Measurements from ENCODE around the gene RPIA.

Gene RPIA

GRCh38 chr2:88720399-88720798 lies 28.9 kb downstream of the RPIA start:
- no peak for FAIRE-seq
- TF ChIP-seq SPI1 (IDR thresholded peaks at IDR 0.05; ENCODE audit: low read depth, low read length) (no peak), PAX5 (IDR thresholded peaks at IDR 0.05; ENCODE audit: insufficient read depth, low read length, severe bottlenecking) (no peak), POLR2A (IDR thresholded peaks at IDR 0.05; ENCODE audit: low read depth, low read length) (no peak), POLR2AphosphoS5 (IDR thresholded peaks at IDR 0.05; ENCODE audit: low read depth, low read length) (no peak), POU2F2 (IDR thresholded peaks at IDR 0.05; ENCODE audit: low read depth, low read length) (no peak), TAF1 (IDR thresholded peaks at IDR 0.05; ENCODE audit: low read depth, low read length) (no peak)
- no peak for DNase-seq (ENCODE audit: insufficient read length, low spot score)

- TF ChIP-seq SPI1 (IDR thresholded peaks at IDR 0.05; ENCODE audit: low read depth, low read length) = no peak
- no peak for TF ChIP-seq POLR2AphosphoS5 (IDR thresholded peaks at IDR 0.05; ENCODE audit: low read depth, low read length)
- TF ChIP-seq POU2F2 (IDR thresholded peaks at IDR 0.05; ENCODE audit: low read depth, low read length) = no peak
- no peak for TF ChIP-seq TAF1 (IDR thresholded peaks at IDR 0.05; ENCODE audit: low read depth, low read length)
- TF ChIP-seq PAX5 (IDR thresholded peaks at IDR 0.05; ENCODE audit: insufficient read depth, low read length, severe bottlenecking) = no peak
- TF ChIP-seq POLR2A (IDR thresholded peaks at IDR 0.05; ENCODE audit: low read depth, low read length) = no peak
- no peak for FAIRE-seq
- no peak for DNase-seq (ENCODE audit: insufficient read length, low spot score)
Measured at GRCh38 chr2:88721268-88721667, 29.8 kb downstream of the RPIA start.

GRCh38 chr2:88724643-88725332 lies 33.3 kb downstream of the RPIA start:
- no peak for TF ChIP-seq POLR2A (IDR thresholded peaks at IDR 0.05; ENCODE audit: low read depth, low read length)
- TF ChIP-seq POLR2AphosphoS5 (IDR thresholded peaks at IDR 0.05; ENCODE audit: low read depth, low read length) = no peak
- TF ChIP-seq SPI1 (IDR thresholded peaks at IDR 0.05; ENCODE audit: low read depth, low read length) = no peak
- no peak for TF ChIP-seq TAF1 (IDR thresholded peaks at IDR 0.05; ENCODE audit: low read depth, low read length)
- TF ChIP-seq POU2F2 (IDR thresholded peaks at IDR 0.05; ENCODE audit: low read depth, low read length) = no peak
- TF ChIP-seq PAX5 (IDR thresholded peaks at IDR 0.05; ENCODE audit: insufficient read depth, low read length, severe bottlenecking) = no peak
- DNase-seq (ENCODE audit: insufficient read length, low spot score) (no peak), FAIRE-seq (no peak)

- DNase-seq (ENCODE audit: insufficient read length, low spot score) (no peak), FAIRE-seq (no peak)
- TF ChIP-seq SPI1 (IDR thresholded peaks at IDR 0.05; ENCODE audit: low read depth, low read length) (peak; percentile 44), TAF1 (IDR thresholded peaks at IDR 0.05; ENCODE audit: low read depth, low read length) (no peak)
Measured at GRCh38 chr2:88729061-88729745, 37.7 kb downstream of the RPIA start.

- TF ChIP-seq TAF1 (IDR thresholded peaks at IDR 0.05; ENCODE audit: low read depth, low read length) = no peak
- TF ChIP-seq SPI1 (IDR thresholded peaks at IDR 0.05; ENCODE audit: low read depth, low read length) = no peak
- no peak for TF ChIP-seq POU2F2 (IDR thresholded peaks at IDR 0.05; ENCODE audit: low read depth, low read length)
- TF ChIP-seq POLR2A (IDR thresholded peaks at IDR 0.05; ENCODE audit: low read depth, low read length) = no peak
- no peak for TF ChIP-seq POLR2AphosphoS5 (IDR thresholded peaks at IDR 0.05; ENCODE audit: low read depth, low read length)
- no peak for TF ChIP-seq PAX5 (IDR thresholded peaks at IDR 0.05; ENCODE audit: insufficient read depth, low read length, severe bottlenecking)
- FAIRE-seq (no peak), DNase-seq (ENCODE audit: insufficient read length, low spot score) (no peak)
Measured at GRCh38 chr2:88733155-88733902, 41.9 kb downstream of the RPIA start.

GRCh38 chr2:88735133-88735532 lies 43.7 kb downstream of the RPIA start:
- FAIRE-seq (no peak), DNase-seq (ENCODE audit: insufficient read length, low spot score) (no peak)
- TF ChIP-seq POLR2AphosphoS5 (IDR thresholded peaks at IDR 0.05; ENCODE audit: low read depth, low read length) = no peak
- TF ChIP-seq POU2F2 (IDR thresholded peaks at IDR 0.05; ENCODE audit: low read depth, low read length) = no peak
- TF ChIP-seq POLR2A (IDR thresholded peaks at IDR 0.05; ENCODE audit: low read depth, low read length) = no peak
- TF ChIP-seq TAF1 (IDR thresholded peaks at IDR 0.05; ENCODE audit: low read depth, low read length) = no peak
- no peak for TF ChIP-seq PAX5 (IDR thresholded peaks at IDR 0.05; ENCODE audit: insufficient read depth, low read length, severe bottlenecking)
- no peak for TF ChIP-seq SPI1 (IDR thresholded peaks at IDR 0.05; ENCODE audit: low read depth, low read length)

- TF ChIP-seq PAX5 (IDR thresholded peaks at IDR 0.05; ENCODE audit: insufficient read depth, low read length, severe bottlenecking) = no peak
- FAIRE-seq (no peak), DNase-seq (ENCODE audit: insufficient read length, low spot score) (no peak)
Measured at GRCh38 chr2:88735853-88736252, 44.4 kb downstream of the RPIA start.

GRCh38 chr2:88736437-88736836 lies 45.0 kb downstream of the RPIA start:
- TF ChIP-seq POU2F2 (IDR thresholded peaks at IDR 0.05; ENCODE audit: low read depth, low read length) = no peak
- no peak for TF ChIP-seq POLR2A (IDR thresholded peaks at IDR 0.05; ENCODE audit: low read depth, low read length)
- TF ChIP-seq TAF1 (IDR thresholded peaks at IDR 0.05; ENCODE audit: low read depth, low read length) = no peak
- TF ChIP-seq POLR2AphosphoS5 (IDR thresholded peaks at IDR 0.05; ENCODE audit: low read depth, low read length) = no peak
- TF ChIP-seq PAX5 (IDR thresholded peaks at IDR 0.05; ENCODE audit: insufficient read depth, low read length, severe bottlenecking) = no peak
- no peak for TF ChIP-seq SPI1 (IDR thresholded peaks at IDR 0.05; ENCODE audit: low read depth, low read length)
- FAIRE-seq = no peak
- DNase-seq (ENCODE audit: insufficient read length, low spot score) = no peak

- TF ChIP-seq PAX5 (IDR thresholded peaks at IDR 0.05; ENCODE audit: insufficient read depth, low read length, severe bottlenecking) (peak; percentile 45), SPI1 (IDR thresholded peaks at IDR 0.05; ENCODE audit: low read depth, low read length) (peak; percentile 51), POU2F2 (IDR thresholded peaks at IDR 0.05; ENCODE audit: low read depth, low read length) (no peak), POLR2AphosphoS5 (IDR thresholded peaks at IDR 0.05; ENCODE audit: low read depth, low read length) (no peak), TAF1 (IDR thresholded peaks at IDR 0.05; ENCODE audit: low read depth, low read length) (no peak), POLR2A (IDR thresholded peaks at IDR 0.05; ENCODE audit: low read depth, low read length) (no peak)
- DNase-seq (ENCODE audit: insufficient read length, low spot score) = no peak
- peak; percentile 40 for FAIRE-seq
Measured at GRCh38 chr2:88737385-88737784, 45.9 kb downstream of the RPIA start.

All from GM12891 (cell line).